GM21381 (cell line): ENCODE data around the gene SAE1.
A peak's percentile ranks its signal among the peaks of the same experiment; 100 is the strongest.
"Not testable (repeated sequence)": the region's sequence is repeated elsewhere in the genome, so short reads cannot be mapped to it uniquely, and the experiment has no call there.

ENCODE experiments used
- ATAC-seq: cut with Tn5 transposase; IDR thresholded peaks from one replicate; pipeline ENCODE4 v1.9.1; 2021; ENCODE audit warnings: mild to moderate bottlenecking, moderate library complexity; ENCODE audit not compliant: unreplicated experiment

Gene SAE1

DNA sequence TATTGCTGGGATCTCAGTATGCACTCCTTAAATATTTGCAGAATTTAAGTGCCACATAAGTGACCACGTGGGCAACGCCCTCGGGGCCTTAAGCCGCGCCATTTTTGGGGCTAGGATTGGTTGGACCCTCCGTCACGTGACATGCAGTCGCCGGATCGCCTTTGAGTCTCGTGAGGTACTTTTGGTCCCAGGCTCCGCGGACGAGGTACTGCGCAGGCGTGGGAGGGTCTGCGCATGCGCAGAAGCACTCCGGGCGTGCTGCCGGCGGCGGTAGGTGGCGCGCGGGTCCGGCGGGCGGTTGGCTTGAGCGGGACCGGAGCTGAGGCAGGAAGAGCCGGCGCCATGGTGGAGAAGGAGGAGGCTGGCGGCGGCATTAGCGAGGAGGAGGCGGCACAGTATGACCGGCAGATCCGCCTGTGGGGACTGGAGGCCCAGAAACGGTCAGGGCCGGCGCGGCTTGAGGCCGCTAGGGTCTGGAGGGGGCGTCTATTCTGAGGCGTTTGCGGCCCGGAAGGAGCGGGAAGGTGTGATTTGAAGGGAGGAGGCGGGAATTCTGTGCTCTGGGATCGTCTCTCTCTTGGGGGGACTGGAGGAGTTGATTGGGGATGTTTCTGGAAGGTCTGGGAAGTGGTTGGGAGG, at the start of gene SAE1:
Gene SAE1, plus strand, starts transcription at position 247 of the 639 bp plus-strand sequence. Its CDS starts 96 bp downstream, at position 343.
- ATAC-seq, result peak; percentile 89

DNA sequence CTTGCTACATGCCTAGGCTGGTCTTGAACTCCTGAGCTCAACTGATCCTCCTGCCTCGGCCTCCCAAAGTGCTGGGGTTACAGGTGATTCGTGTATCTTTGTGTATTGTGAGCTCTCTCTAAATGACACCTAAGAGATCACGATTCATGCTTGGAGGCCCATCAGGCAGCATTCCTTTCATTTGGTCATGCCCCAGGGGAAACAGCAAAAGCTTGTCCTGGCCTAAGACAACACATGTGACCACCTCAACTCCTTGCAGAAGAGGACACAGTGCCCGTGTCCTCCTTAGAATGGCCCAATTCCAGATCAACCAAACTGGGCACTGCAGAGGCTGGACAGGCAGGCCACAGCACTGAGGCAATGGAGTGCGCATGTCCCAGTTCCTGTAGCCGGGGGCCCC, 49.5 kb upstream of the SAE1 start:
- no peak for ATAC-seq

DNA sequence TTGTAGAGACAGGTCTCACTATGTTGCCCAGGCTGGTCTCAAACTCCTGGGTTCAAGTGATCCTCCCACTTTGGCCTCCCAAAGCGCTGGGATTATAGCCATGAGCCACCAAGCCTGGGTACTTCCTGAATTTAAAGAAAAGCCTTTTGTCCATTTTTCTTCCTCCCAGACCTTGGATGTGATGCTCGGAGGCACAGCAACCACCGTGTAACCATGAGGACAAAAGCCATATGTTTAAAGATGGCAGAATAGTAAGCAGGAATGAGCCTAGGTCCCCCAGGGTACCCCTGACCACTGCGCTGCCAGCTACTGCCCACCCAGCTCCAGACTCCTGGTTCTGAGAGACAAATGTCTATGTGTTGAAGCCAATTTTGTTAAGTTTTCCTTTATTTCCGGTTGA, 48.1 kb upstream of the SAE1 start:
- no peak for ATAC-seq

DNA sequence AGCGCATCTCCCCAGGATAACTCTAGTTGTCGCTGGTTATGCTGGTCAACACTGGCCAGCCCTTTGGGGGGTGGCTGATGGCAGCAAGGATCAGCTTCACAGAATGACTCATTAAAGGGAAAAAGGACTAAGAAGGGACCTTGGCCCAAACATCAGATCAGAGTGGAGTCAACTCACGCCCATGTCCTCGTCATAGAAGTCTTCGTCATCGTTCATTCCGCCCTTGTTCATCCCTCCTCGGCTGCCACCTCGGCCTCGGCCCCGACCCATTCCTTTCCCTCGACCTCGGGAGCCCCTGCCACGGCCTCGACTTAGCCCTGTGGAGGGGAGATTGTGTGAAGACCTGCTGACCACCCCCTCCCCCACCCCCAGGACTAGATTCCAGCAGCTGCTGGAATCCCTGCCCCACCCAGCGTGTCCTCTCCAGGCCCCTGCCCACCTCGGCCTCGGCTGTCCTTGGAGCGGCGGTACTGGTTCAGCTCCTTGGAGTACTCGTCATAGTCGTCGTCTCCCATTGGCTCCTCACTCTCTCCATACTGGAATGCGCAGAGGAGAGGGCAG, 45.7 kb upstream of the SAE1 start:
- no peak for ATAC-seq

DNA sequence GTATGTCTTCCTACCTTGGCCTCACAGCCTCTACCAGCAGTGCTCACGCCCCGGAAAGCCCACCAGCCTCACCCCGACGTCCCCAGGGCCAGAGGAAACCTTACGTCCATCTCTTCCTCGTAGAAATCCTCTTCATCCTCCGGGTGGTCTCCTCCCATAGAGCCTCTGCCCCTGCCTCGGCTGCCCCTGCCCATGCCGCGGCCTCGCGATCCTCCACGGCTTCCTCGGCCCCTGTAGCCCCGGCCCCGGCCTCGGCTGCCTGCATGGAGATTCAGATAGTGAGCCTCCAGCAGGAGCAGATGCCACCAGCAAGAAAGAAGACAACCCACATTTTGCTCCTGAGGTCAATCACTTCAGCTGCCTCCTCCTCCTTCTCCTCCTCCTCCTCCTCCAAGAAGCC, 44.4 kb upstream of the SAE1 start:
- ATAC-seq, result no peak

DNA sequence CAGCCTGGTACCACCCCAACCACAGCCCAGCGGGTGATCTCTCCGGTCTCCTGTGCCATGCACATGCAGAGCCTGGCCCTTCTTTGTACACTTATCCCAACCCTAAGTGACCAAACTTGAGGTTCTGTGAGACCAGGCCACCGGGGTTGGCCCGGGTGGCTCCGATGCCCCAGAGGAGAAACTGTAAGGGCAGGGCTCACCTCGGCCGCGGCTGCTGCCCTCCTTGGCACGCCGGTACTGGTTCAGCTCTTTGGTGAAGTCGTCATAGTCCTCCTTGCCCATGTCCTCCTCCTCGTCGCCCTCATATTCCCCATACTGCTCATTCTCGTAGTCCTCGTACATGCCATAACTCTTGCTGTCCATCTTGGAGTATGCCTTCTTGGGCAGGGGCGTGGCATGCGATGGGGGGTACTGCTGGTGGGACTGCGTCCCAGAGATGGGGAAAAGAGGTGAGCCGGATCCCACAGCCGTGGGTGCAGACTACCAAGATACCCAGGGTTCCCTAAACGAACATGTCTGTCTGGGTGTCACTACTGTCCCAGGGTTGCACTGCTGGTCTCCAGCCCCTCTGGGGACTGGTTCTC, 40.8 kb upstream of the SAE1 start:
- ATAC-seq, result no peak

DNA sequence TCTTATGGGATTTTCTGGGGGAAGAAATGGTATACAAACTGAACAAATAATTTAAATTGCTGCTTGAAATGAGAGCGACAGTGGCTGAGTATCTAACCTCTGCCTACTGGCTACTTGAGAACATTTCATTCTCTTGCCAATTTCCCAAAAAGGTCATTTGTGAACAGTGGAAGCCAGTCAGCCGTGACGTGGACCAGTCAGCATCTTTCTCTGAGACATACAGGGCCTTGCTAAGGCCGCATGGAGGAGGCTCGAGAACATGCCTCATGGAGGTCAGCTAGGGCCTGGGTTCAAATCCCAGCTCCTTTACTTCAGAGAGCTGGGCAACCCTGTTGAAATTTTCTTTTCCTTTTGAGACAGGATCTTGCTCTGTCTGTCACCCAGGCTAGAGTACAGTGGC, 37.4 kb upstream of the SAE1 start:
- ATAC-seq, result peak; percentile 7

DNA sequence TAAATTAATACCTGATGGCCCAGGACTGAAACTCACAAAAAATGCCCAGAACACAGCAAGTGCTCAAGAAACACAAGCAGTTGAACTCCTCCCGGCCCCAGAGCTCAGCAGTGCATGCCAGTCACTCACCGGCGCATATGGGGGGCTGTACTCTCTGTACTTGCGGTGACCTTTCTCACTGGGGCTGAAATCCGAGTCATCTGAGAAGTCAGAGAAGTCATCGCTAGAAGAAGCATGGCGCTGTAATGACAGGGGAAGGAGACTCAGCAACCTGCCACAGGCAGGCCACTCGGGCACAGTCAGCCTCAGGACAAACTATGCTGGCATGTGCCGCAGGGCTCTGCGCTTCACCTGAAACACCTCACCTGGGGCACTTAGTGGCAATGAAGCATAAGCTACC, 36.8 kb upstream of the SAE1 start:
- ATAC-seq, result peak; percentile 52

DNA sequence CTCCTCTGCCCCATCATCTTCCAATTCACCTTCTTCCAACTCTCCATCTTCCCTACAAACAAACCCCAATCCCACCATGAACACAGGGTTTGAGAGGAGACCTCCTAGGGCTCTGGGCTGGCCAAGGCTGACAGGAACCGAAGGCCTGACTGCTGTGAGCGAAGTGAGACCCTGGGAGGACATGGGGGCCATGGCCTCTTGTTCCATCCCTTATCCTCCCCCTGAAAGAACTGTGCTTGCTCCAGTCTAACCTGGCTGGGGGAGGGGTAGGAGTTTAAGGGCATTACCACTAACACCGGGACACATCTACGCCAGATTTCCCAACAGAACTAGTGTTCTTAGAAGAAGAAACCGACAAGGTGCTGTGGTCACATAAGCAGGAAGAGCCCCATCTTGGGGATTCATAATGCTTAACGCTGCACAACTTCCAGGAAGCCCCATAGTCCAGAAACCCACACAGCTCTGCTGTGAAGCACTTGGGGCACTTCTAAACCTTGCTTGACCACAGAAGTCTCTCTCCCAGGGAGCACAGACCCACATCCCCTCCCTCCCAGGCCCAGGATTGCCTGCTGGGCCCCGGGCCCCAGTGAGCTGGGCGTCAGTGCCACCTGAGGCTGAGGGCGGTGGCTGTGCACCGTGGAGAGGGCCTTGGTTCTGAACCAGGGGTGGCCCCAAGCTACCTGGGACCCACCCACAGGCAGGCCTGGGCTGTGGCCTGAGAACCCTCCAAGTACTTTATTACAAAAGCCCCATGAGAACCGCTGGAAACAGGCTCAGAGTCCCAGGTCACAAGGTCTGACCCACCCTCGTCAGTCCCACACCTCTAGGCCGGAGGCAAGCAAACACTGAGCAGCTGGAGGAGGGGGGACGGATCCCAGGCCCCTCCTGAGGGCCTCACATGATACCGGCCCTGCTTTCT, 35.8 kb upstream of the SAE1 start:
- no peak for ATAC-seq

DNA sequence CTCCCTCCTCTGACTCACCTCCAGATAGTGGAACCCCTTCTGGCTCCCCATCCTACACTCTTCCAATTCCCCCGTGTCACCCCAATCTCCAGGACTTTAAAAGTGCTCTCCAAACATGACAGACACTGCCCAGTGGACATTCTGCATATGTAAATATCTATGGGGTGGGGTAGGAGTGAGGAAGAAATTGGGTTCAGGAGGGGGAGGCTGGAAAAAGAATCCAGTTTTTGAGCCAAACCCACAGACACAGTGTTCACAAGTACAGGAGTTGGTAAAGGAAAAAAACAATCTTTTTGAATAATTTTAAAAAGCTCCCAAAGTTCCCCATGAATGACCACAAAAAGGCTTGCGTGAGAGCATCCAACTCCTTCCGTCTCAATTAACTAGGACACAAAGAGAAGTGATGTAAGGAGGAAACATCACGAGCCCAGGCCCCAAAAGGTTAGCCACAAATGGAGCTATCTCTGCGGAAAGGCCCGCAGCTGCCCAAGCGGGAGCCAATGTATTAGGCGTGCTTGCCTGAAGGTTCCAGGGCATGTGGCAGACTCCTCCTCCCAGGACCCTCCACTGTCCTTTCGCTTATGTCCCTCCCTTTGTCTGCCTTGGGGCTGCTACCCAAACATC, 35.0 kb upstream of the SAE1 start:
- ATAC-seq, result no peak

DNA sequence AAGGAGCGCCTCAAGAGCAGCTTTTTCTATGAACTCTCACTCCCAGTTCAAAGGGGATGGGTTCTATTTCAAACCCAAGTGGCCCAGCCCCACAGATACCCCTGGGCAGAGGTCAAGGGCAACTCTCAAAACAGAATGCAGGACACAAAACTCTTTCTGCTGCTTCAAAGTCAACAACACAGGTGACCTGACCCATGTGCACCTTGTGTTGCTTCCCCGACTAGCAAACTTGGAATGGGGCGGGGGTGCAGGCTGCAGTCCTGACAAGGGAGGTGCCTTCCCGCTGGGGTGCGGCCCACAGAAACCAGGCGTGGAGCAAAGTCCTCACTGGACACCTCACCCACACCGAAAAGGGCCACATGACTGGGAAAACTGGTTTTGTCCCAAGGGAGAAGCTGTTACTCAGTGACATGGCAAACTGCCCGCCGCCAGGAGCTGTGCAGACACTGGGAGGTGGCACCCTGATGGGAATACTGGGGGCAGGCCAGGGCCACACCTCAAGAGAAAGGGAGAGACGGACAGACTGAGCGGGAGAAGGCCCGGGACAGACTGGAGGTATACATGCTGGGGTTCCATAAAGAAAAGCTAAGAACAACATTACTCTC, 34.4 kb upstream of the SAE1 start:
- ATAC-seq, result no peak

DNA sequence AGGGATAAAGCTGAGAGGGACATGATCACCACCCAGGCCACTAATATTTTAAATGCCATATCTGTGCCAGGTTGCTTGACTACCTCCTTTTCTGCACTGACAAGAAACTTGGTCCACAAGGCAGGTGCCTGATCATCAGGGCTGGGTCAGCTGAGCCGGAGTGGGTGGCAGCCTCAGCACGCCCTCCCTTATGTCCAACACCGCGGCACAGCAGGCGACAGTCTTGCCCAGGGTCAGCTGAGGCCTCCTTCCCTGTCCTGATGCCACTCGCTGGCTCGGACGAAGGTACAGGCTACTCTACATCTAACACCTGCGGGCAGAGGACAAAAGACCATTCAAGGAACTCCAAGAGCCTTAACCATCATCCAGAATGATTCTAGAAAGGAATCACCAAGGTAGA, 33.9 kb upstream of the SAE1 start:
- no peak for ATAC-seq

DNA sequence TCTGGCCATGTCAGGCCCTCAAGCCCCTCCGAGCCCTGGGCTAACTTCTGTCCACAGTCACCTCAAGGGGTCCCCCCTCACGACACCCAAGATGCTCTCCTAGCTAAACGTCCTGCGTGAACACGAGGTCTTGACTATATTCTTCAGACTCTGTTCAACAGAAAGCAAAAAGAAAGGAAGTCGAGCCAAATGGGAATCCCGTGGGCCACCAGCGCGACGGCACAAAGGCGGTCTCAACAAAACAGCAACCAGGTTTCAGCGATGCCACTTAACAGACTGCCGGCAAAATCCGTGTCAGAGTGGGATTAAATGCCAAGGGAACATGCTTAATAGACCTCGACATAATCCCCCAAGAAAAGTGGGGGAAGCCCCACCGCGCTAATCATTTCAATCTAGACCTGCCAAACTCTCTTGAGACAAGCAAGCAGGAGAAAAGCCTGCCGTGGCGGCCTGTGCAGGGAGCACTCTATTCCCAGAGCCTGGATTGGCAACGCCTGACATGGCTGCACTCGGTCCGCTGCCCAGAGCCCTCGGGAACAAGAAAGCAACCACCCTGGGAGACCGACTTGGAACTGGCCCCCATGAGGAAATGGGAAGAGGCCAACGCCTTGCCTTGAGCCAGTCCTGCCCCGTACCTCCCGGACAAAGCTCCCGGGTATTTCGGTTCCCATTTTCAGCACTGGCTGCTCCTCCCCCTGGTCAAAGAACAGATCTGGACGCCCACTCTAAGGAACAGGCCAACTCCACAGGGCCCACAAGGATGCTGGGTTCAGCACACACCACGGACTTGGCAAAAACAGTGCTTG, 33.0 kb upstream of the SAE1 start:
- ATAC-seq, result no peak

DNA sequence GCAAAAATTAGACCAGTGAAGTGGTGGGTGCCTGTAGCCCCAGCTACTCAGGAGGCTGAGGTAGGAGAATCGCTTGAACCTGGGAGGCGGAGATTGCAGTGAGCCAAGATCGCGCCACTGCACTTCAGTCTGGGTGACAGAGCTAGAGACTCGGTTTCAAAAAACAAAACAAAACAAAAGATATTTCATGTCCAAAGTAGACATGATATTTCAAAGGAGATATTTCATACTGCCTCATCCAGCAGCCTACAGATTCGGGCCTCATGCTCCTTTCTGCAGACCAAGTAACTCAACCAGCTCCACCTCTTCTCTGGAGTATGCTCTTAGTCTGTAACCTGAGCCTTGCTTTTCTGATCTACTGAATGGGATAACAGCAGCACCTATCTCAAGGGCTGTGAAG, 32.0 kb upstream of the SAE1 start:
- no peak for ATAC-seq

DNA sequence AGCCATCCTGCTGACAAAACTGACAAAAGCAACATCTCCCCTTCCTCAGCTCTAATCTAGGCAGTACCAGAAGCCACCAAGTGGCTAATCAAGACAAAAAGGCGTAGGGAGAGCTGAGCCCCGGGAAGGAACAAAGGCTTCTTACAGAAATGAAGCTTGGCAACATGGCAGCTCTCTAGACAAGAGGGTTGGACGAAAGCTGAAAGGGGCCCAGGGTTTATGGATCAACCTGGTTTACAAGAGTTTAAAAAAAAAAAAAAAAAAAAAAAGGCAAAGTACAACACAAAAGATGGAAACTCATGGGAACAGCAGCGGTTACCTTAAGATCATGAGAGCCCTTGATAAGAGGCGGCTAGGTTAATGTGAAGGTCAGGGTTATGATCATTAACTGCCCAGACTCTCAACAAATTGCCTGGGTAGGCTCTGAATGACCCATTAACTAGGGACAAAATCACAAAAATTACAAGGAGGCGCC, 31.0 kb upstream of the SAE1 start:
- ATAC-seq, result no peak

DNA sequence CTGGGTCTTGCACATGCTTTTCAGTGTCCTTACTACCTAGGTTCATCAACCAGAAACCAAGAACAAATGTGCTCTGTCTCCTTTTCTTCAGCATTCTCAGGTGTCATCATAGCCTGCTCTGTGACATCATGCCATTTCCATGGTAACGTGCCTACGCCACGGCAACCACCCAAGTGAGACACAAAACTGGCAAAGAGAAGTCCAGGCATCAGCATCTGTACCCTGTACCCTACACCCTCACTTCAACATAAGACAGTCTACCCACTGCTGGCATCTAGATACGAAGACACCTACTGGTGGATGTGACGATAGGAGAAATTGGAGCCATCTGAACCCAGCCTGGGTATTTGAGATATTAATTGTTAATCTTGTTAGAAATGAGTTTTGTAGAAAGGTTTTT, 30.3 kb upstream of the SAE1 start:
- ATAC-seq, result no peak

DNA sequence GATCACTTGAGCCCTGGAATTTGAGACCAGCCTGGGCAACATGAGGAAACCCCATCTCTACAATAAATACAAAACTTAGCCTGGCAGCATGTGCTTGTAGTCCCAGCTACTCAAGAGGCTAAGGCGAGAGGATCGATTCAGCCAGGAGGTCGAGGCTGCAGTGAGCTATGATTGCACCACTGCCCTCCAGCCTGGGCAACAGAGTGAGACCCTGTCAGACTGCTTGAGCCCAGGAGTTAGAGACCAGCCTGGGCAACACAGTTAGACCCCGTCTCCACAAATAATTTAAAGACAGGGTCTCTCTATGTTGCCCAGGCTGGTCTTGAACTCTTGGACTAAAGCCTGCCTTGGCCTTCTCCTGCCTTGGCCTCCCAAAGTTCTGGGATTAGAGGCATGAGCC, 29.5 kb upstream of the SAE1 start:
- ATAC-seq, result not testable (repeated sequence)

DNA sequence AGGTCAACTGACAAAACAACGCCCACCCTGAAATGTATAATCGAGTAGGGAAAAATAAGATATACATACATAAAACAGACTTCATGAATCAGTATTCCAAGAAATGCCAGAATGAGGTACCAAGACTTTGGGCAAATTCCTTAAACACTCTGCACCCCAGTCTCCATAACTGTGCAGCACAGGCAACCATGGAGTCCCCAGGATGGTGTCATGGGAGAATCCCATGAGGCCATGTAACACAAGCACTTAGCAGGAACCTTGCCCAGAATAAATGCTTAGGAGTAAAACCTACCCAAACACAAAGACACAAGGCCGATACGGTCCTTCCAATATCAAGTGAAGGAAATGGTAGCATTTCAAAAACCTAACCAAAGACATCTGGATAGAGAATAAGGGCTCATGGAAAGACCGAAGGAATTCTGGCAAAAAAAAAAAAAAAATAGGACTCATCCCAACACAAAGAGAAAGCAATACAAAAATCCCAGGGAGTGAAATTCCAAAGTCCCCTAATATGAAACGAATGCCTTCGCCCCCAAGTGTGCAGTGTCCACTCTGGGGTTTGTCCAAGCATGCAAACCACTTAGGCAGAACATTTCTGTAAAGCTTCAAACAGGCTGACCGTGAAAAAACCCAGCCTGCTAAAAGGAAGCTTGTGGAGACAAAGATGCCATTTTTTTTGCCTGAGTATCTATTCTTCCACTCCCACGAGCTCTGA, 28.1 kb upstream of the SAE1 start:
- no peak for ATAC-seq

DNA sequence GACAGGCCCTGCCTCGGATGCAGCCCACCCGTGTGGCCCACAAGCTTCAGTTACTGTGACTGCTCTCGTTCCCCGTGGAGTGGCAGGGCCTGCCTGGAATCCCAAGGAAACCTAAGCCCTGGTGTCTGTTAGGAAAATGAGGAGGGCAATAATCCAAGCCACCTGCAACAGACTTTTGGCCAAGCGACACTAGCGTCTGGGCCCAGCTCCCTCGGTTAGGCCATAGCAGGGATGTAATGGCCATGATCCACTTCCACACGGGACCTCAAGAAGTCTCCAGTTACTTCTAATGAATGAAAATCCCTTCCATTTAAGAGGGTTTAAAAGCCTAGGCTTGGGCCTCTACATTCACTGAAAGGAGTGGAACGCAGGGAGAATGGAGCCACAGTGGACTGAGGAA, 26.0 kb upstream of the SAE1 start:
- no peak for ATAC-seq
